ENCODE results near the gene ST3GAL3. TPM values are rescaled to one million over a fixed set of nuclear protein-coding genes. Genes with fewer than 3 reads are reported as not detected.

Gene ST3GAL3
- polyA plus RNA-seq, 2 of the 4 experiments (the other 2 are of a cell fraction), result 2.5 to 4.0 TPM

DNA sequence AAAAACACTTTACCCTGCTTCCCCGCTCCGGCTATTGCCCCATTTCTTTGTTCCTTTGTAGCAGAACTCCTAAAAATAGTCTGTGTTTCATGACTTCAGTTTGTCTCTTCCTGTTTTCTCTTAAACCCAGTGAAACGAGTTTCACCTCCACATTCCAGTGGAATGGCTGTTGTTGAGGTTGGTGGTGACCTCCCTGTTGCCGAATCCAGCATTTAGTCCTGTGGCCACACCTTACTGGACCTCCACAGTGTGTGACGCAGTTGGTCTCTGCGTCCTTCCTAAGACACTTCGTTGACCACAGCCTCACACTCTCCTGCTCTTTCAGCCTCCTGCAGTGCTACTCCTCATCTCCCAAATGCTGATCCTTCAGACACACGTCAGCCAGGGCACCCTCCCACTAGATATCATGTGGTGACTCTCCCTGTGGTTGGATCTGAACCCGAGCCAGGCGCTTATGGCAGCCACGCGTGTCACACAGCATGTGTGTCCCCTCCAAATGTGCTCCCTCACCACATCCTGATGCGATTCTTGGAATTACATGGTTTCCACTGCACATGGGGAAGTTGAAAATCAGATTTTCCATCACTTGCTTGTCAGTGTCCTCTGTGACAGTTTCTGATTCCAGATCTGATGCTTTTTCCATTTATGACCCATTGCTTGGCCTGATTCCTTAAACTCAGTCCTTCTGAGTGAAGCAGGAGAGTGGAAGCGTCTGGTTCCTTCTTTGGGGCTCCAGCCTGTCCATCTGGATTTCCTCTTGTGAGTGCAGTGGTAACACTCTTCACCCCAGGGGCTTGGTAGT lies 127.1 kb downstream of the ST3GAL3 start:
- CTCF ChIA-PET, result no interaction called here
- Histone ChIP-seq H3K4me1 (peaks cover 34% of the 10 kb centered on the region), H3K4me3 (no peak overlapping the region), H3K27ac (no peak overlapping the region), H3K4me2 (no peak overlapping the region), H3K9me3 (no peaks in the 10 kb centered on the region)
- no peak for FAIRE-seq
- no peak for ATAC-seq
- 91% methylated on average over 13 of the region's 14 CpGs for WGBS (ENCODE audit: missing lambda C conversion rate)
- TF ChIP-seq HOXA7 (CRISPR knock-in tag; IDR thresholded peaks at IDR 0.05) (no peak), JUNB (IDR thresholded peaks at IDR 0.05) (no peak), JUN (IDR thresholded peaks at IDR 0.05) (no peak), POLR2A (IDR thresholded peaks at IDR 0.05; ENCODE audit: low read length) (no peak), CBX8 (IDR thresholded peaks at IDR 0.05) (no peak), CBX2 (IDR thresholded peaks at IDR 0.05; ENCODE audit: borderline replicate concordance, low read depth) (no peak)
- TF ChIP-seq, protein P1, sequence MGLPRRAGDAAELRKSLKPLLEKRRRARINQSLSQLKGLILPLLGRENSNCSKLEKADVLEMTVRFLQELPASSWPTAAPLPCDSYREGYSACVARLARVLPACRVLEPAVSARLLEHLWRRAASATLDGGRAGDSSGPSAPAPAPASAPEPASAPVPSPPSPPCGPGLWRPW (IDR thresholded peaks at IDR 0.05), result no peak
- TF ChIP-seq, protein P2, sequence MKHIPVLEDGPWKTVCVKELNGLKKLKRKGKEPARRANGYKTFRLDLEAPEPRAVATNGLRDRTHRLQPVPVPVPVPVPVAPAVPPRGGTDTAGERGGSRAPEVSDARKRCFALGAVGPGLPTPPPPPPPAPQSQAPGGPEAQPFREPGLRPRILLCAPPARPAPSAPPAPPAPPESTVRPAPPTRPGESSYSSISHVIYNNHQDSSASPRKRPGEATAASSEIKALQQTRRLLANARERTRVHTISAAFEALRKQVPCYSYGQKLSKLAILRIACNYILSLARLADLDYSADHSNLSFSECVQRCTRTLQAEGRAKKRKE (CRISPR knock-in tag; IDR thresholded peaks at IDR 0.05; ENCODE audit: low read depth), result no peak
- TF ChIP-seq, protein P3, sequence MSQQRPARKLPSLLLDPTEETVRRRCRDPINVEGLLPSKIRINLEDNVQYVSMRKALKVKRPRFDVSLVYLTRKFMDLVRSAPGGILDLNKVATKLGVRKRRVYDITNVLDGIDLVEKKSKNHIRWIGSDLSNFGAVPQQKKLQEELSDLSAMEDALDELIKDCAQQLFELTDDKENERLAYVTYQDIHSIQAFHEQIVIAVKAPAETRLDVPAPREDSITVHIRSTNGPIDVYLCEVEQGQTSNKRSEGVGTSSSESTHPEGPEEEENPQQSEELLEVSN (IDR thresholded peaks at IDR 0.05; ENCODE audit: borderline replicate concordance, low read depth), result no peak
- no peak for DNase-seq (ENCODE audit: low read depth in 1 of 2, low spot score in 1 of 2)
- POLR2A ChIA-PET, result no interaction called here

DNA sequence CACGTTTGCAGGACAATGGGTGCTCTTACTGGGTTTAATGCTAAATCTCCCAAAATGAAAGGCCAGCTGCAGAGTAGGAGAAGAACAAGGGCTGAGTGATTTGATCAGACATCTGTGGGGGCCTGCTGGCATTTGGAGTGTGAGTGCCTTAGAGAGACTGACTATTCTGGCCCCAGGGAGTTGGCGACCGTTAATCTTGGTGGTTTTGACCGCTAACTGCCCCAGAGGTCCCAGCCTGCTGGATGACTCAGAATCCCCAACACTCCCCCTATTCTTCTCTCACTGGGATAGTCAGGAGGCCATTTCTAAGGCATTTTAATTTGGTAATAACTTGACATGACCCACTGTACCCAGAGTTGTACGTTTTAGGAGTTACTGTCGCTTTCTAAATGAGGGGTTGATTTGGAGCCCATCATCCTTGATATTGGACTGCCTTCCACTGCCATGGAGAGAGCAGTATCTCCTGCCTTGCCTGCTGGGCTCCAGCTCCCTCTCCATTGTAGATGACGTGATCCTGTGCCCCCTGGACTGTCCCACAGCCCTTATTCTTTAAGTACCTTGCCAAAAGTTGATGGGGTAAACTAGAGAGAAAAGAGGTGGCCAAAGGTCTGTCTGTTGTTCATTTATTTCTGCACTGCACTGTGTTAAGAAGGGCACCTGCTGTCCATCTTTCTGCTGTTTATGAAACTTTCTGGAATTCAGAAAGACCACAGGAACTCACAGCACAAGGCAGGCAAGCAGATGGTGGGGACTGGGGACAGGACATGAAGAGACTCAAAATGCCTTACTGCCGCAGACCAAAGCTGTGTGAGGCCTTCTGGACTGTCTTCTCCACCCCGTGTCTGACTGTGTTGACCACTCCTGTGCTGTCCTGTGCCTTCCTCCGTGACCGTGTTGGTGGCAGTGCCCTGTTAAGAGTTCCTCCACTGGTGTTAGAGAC lies 128.0 kb downstream of the ST3GAL3 start:
- WGBS (ENCODE audit: missing lambda C conversion rate), result 88% methylated on average over 11 of the region's 11 CpGs
- CTCF ChIA-PET, result no interaction called here
- no peak for FAIRE-seq

DNA sequence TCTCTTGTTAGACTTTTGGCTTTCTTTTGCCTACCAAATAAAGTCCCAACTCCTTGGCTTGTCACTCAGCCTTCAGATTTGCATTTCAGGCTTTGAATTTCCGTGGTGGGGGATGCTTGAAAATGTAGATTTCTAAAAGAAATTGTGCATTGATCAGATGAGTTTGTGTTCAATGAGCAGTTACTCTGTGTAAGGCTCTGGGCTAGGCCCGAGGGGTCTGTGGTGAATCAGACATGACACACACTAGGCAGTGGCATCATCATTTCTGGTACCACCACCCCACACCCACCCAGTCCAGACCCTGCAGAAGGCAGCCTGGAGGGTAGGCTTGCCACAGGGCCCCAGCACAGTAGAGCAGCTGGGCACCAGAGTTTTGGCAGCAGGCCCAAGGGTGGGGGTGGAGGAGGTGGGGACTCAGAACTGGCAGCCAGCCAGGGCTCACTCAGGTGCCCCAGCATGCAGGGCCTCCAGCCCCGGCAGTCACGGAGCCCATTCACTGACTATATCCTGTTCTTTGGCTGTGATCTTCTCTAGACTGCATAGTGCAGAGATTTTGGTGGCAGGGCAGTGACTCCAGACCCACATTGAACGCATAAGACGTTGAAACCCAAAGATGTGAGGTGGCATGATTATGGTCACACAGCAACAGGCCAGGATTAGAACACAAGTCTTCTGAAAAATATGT lies 129.1 kb downstream of the ST3GAL3 start:
- DNase-seq (ENCODE audit: low read depth in 1 of 2, low spot score in 1 of 2) (no peak), ATAC-seq (no peak), FAIRE-seq (no peak)
- Histone ChIP-seq H3K9me3 (no peaks in the 10 kb centered on the region), H3K4me1 (peaks cover 17% of the 10 kb centered on the region), H3K4me2 (0 out of 3 replicates have a peak overlapping the region, but pooled peaks have one; percentile 2), H3K27ac (peak overlapping the region in 1 of 2 experiments; percentile 40; a peak in 1 of 6 replicates), H3K4me3 (no peak overlapping the region)
- TF ChIP-seq EHF (CRISPR knock-in tag; IDR thresholded peaks at IDR 0.05) (no peak), FOSB (CRISPR knock-in tag; IDR thresholded peaks at IDR 0.05) (no peak), KDM1A (IDR thresholded peaks at IDR 0.05; ENCODE audit: low read depth) (no peak), POLR2A (IDR thresholded peaks at IDR 0.05; ENCODE audit: low read length) (no peak), EHMT2 (IDR thresholded peaks at IDR 0.05; ENCODE audit: low read depth) (no peak), RARB (CRISPR knock-in tag; IDR thresholded peaks at IDR 0.05) (no peak), ZNF302 (CRISPR knock-in tag; IDR thresholded peaks at IDR 0.05) (no peak), ZFP36 (IDR thresholded peaks at IDR 0.05; ENCODE audit: borderline replicate concordance, partially characterized antibody) (no peak), SREBF2 (IDR thresholded peaks at IDR 0.05) (no peak), HDAC2 (IDR thresholded peaks at IDR 0.05) (no peak), ZC3H11A (IDR thresholded peaks at IDR 0.05) (no peak), GATA3 (IDR thresholded peaks at IDR 0.05; ENCODE audit: borderline replicate concordance) (no peak)
- TF ChIP-seq, protein P2 (CRISPR knock-in tag; IDR thresholded peaks at IDR 0.05; ENCODE audit: low read depth), result no peak
- TF ChIP-seq, protein P4, sequence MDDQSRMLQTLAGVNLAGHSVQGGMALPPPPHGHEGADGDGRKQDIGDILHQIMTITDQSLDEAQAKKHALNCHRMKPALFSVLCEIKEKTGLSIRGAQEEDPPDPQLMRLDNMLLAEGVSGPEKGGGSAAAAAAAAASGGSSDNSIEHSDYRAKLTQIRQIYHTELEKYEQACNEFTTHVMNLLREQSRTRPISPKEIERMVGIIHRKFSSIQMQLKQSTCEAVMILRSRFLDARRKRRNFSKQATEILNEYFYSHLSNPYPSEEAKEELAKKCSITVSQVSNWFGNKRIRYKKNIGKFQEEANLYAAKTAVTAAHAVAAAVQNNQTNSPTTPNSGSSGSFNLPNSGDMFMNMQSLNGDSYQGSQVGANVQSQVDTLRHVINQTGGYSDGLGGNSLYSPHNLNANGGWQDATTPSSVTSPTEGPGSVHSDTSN (IDR thresholded peaks at IDR 0.05), result no peak
- TF ChIP-seq, protein P3 (IDR thresholded peaks at IDR 0.05; ENCODE audit: borderline replicate concordance, low read depth), result no peak
- 84% methylated on average over 6 of the region's 6 CpGs for WGBS (ENCODE audit: missing lambda C conversion rate)
- ChIA-PET POLR2A (no interaction called here), CTCF (no interaction called here)

More for the DNA sequence above, 128.0 kb downstream of the ST3GAL3 start:
- no peak for TF ChIP-seq KDM1A (IDR thresholded peaks at IDR 0.05; ENCODE audit: low read depth)
- no peak for TF ChIP-seq RFX5 (IDR thresholded peaks at IDR 0.05)
- no peaks in the 10 kb centered on the region for H3K9me3 ChIP-seq
- POLR2A ChIA-PET, result no interaction called here
- DNase-seq (ENCODE audit: low read depth in 1 of 2, low spot score in 1 of 2) (no peak), ATAC-seq (no peak)
- H3K4me1 ChIP-seq, result peaks cover 27% of the 10 kb centered on the region
- no peak overlapping the region for H3K4me2 ChIP-seq
- peak overlapping the region in 1 of 2 experiments; percentile 52; a peak in 2 of 6 replicates for H3K27ac ChIP-seq
- no peak overlapping the region for H3K4me3 ChIP-seq
